Stimulated activated CD4-positive, alpha-beta T cell treated with anti-CD3 and anti-CD28 coated beads, Interleukin-1b, Interleukin-23, amount 100 ng/mL, for 4 hours (primary cell): Measurements from ENCODE around the gene HOXC6.

Experiments used
- DNase-seq, 2 donors: peaks; one replicate each; pipeline ENCODE4 v3.0.0-alpha.2; 2020; ENCODE audit warnings: low read depth in 2 of 2

Gene HOXC6

GRCh38 chr12:53990311-53991076 lies 37.7 kb upstream of the HOXC6 start:
- no peak for DNase-seq

GRCh38 chr12:53991077-53991460 lies 37.2 kb upstream of the HOXC6 start:
- no peak for DNase-seq

DNA sequence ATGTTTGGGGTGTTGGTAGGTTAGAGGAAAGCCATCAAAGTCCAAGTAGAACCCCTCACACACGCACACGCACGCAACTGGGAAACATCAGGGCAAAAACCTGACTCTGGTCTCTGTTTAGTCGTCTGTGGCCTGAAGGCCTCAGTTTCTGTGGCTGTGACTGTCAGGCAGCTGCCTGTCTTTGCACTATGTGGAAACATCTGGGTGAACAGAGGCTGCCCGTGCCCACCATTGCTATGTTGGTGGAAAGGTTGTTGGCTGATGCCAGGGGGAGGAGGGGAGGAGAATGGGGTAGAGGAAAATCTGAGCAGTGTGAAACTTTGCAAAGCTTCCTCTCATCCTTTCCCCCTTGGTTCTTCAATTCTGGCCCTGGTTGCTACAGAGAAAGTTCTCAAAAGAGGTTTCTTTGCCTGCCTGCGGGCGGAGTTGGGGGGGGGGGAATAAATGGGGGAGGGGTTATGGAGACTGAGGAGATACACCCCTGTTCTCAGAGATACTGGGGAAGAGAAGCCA lies 35.8 kb upstream of the HOXC6 start:
- DNase-seq = no peak

DNA sequence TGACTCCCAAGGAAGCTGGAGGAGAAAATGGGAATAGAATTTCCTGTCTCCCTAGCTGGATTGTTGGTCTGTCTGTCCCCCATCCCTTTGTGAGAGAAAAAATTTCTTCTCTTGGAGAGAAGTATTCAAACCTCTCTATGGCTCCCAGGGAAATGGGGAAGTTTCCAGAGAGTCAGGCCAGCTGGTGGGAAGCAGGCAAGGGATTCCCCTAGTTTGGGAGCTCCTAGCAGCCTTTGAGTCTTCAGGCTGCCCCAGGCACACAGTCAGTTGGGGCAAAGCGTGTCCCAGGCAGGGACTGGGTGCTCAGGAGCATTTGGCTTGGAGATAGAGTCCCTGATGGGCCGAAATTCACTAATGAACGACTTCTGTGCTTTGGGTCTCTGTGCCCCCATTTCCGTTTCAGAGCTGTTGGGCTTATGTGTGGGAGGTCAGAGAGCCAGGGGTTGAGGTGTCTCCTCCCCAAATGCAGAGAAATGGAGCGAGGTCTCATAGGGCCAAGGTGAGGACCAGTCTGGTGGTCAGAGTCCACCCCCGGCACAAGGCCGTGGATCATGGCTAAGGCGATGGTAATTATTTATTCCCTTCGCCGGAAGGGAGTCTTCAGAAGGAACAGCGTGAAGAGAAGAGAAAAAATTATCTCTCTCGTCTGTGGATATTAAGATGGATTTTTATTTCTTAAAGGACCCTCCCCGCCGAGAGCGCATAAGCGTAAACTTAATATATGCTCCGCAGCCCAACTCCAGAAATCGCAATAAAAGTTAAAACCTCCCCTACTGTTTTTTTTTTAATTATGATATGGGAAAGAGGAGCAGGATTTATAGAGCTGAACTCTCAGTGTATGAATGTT lies 34.9 kb upstream of the HOXC6 start:
- no peak for DNase-seq

GRCh38 chr12:53994009-53994263 lies 34.3 kb upstream of the HOXC6 start:
- no peak for DNase-seq

DNA sequence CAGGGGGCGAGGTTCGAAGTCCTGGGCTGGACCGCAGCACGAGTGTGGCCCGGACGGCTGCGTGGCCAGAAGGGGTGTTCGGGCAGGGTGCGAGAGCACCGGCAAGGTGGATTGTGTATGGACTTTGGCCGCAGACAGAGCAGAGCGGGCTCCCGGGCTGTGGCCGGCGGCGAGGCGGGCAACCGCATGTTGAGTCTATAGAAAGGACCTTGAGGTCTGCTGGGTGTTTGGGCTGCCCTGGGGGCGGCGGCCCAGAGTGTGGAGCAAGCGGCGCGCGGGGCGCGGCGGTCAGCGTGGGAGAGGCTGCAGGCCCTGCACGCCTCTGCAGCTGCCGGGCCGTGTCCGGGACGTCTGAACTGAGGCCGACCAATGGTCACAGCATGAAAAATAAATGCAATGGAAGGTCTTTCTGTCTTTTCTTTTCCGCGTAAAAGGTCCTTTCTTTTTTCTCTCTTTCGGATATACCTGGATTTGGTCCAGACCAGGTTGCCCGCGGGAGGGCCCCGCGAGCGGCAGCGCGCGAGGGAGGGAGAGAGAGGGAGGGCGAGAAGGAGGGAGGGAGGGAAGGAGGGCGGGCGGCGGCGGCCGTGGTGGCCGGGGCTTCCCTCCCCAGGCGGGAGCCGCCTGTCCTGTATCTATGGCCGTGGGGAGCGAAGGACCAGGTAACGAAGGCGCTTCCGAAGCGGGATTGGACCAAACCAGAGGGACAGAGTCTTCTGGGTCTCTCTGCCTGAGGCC lies 33.8 kb upstream of the HOXC6 start:
- DNase-seq = no peak

DNA sequence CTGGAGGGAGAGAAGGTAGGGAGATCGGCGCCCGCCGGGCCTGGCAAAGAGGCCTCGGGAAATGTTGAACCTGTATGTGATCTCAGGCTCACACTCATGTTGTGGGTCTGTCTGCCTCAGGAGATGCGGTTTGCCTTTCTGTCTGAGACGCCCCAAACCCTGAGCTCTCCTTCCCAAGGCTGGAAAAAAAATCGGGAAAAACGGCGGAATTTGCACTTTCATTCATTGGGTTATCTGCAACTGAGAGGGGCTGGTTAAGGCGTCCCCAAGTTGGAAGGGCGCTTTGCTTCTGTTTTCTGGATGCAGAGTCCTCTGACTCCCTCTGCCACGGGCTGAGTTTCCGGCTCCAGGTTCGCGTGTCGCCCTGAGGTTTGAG lies 33.2 kb upstream of the HOXC6 start:
- DNase-seq = no peak

GRCh38 chr12:53995378-53996239 lies 32.6 kb upstream of the HOXC6 start:
- DNase-seq = no peak

GRCh38 chr12:53996240-53997203 lies 31.7 kb upstream of the HOXC6 start:
- no peak for DNase-seq

- DNase-seq = no peak
Observed at GRCh38 chr12:53997204-53998109, 30.8 kb upstream of the HOXC6 start.

DNA sequence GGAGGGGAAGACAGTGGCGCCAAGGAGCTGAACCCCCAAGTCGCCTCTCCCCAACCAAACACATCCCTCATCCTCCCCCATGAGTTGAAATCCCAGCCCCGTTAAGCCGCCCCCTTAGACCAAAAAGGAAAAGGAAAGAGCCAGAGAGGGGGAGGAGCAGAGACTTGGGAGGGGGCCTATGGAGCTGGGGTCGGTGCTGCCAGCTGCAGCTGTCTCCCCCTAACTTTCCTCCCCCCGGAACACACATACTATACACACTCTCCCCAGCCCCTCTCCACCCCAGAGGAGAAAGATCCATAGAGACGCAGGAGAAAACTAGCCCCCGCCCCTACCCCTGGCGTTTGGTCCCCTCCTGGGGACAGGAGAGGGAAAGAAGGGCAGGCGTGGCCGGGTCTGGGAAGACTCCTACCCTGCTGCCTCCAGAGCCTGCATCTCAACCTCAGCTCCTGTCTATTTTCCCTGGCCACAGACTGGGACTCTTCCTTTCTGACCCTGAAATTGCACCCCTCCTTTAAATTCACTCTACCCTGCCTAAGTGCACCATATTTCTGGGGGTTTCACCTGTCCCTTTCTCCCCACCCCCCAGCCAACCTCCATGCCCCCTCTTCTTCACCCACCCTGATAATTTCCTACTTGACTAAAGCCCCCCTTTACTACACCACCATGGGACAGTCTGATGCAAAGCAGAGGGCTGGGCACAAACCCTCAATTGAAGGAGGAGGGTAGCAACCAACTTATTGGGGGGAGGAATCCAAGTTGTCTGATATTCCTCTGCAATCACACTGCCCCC lies 29.9 kb upstream of the HOXC6 start:
- DNase-seq = no peak

DNA sequence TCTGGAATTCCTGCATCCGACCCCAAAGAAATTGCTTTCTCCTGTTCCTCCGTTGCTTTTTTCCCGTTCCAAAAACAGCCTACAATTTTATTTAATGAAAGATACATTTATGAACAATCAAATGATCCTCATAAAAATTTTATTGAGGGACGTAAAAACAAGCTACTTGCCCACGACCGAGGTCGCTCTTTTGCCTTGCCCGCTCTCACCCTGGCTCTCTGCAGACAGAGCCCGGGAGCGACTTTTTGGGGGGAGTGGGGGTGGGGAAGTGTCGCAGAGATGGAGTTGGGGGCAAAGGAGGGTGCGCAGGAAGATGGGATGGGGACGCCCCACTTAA lies 29.4 kb upstream of the HOXC6 start:
- DNase-seq = no peak

DNA sequence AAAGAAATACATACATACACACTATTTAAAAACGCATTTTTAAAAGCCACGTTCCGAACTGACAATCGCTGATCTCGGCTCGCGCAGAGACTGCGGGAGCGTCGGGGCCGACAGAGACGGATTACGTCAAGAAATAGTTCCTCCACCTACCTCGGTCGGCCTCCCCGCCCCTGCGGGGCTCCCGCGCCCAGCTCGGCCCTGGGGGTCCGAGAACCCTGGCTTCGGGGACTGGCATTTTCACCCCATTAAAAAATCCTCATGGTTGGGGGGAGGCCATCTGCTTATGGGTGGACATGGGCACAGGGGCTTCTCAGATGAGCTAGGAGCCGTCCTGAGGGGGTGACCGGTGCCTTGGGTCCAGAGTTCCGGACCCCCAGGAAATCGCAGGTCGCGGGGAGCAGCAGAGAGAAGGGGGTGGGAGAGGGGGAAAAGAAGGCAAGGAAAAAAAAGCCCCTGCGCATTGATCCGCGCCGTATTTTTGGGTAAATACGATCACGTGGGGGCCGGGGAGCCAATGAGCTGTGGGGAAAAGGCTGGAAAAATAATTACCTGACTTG lies 28.6 kb upstream of the HOXC6 start:
- DNase-seq = no peak

DNA sequence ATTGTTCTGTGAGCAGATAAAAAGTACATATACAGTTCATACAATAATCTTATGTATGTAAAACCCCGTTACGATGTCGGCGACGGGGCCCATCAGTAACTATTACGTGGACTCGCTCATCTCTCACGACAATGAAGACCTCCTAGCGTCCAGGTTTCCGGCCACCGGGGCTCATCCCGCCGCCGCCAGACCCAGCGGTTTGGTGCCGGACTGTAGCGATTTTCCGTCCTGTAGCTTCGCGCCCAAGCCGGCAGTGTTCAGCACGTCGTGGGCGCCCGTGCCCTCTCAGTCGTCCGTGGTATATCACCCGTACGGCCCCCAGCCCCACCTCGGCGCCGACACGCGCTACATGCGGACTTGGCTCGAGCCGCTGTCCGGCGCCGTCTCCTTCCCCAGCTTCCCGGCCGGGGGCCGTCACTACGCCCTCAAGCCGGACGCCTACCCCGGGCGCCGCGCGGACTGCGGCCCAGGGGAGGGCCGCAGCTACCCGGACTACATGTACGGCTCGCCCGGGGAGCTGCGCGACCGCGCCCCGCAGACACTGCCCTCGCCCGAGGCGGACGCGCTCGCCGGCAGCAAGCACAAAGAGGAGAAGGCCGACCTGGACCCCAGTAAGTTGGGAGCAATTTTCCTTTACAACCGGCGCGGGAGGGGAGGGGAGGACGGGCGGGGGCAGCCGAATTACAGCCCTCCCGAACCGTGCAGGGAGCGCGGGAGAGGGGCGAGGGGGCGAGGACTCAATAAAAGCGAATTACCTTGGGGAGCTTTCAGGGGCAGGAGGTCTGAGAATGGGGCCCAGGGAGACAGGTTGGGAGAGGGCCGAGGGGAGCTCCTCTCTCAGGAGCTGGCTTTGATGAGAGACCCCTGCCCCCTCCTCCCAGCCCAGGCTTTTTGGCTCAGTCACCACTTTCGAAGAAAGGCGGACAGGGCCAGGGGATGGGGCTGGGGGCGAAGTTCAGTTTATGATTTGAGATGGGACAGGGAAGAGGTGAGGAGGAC lies 27.8 kb upstream of the HOXC6 start, which contains the start of gene HOXC9:
HOXC9 (plus strand) TSS at position 46 of the 999 bp plus-strand sequence; CDS start at position 74, 28 bp downstream.
- no peak for DNase-seq

DNA sequence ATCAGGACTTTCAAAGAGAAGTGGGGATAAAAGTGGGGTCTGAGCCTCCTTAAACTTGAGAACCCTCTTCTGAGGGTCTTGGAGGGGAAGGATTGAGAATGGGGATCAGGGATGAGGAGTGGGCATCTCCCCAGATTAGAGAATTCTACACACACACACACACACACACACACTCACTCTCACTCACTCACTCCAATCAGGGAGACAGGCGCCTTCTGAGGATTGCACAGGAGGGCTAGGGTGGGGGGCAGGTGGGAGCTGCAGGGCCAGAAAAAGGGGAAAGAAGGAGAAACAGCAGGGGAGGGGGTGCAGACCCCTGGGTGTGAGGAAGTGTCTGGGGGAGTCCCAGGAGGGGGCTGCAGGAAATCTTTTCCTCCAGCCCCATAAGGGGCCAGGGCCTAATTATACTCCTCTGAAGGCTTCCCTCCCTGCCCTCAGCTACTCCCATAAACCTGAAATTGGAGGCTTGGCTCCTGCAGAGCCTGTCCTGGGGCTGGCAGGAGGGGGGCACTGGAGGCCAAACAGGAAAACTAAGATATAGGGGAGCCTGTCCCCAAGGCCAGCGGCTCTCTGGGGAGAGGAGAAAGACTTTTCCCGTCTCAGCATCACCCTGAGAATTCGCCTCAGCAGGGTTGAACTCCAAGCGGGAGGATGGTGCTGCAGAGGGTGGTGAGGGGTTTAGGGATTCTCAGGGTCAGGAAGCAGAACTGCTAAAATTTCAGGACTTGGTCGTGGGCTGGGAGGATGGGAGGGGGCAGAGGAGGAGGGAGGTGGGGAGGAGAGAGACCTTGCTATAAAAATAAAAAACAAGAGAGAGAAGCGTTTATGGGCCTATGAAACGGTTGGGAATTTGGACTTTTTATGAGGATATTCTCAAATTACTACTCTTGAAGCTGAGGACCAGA lies 26.7 kb upstream of the HOXC6 start:
- DNase-seq = no peak
